G401 (cell line): ENCODE data around the gene KIF4A. TPM values are rescaled to one million over a fixed set of nuclear protein-coding genes. Genes with fewer than 3 reads are reported as not detected.

Source experiments
- DNase-seq: peaks from one replicate; pipeline ENCODE4 v3.0.0-alpha.2; 2015; ENCODE audit warnings: low spot score
- in situ Hi-C: cut with HindIII; loops from 2 replicates; pipeline ENCODE4 v1.10.0; 2016; ENCODE audit warnings: low sequenced_read_pairs, mixed read lengths
- total RNA-seq: library from RNA; depleted of rRNA; stranded (reverse); fragments of >200 nt; shearing (Covaris generic); gene quantifications from 2 replicates; pipeline ENCODE4 v1.2.3, GENCODE V29; 2014; rRNA removed

Gene KIF4A
- total RNA-seq, 1 experiment from 2014 or later = 38.1 TPM

DNA sequence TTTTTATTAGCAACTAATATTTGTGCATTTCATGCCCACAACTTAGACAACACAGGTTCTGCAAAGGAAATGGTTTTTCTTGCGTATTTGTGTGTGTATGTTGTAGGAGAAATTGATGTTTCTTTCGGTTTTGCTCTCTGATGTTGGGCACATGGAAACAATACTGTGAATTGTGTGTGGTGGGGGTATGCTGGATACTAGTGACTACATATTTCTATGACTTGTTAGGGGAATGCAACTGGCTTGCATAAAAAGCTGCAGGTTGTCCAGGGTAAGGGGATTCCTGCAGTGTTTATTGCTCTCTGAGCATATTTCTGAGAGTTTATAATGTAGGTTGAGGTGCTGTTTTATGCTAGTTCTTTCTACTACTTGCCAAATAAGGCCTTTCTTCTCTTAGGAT, 166.4 kb downstream of the KIF4A start:
- in situ Hi-C loops = no loop called here

DNA sequence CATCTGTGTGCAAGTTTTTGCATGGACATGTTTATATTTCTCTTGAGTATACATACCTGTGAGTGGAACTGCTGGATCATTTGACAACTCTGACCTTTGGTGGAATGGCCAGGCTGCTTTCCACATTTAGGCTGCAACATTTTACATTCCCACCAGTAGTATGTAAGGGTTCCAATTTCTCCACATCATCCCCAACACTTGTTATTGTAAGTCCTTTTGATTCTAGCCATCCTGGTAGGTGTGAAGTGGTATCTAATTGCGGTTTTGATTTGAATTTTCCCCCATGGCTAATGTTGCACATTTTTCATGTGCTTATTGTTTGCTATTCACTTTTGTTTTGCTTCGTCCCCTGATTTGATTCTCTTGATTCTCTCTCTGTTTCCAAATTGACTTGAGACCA, 171.1 kb downstream of the KIF4A start:
- no peak for DNase-seq
- in situ Hi-C loops = no loop called here

More for the DNA sequence above, 166.4 kb downstream of the KIF4A start:
- no peak for DNase-seq

- no peak for DNase-seq
- in situ Hi-C loops = no loop called here
Observed at GRCh38 chrX:70464051-70464450, 174.1 kb downstream of the KIF4A start.

DNA sequence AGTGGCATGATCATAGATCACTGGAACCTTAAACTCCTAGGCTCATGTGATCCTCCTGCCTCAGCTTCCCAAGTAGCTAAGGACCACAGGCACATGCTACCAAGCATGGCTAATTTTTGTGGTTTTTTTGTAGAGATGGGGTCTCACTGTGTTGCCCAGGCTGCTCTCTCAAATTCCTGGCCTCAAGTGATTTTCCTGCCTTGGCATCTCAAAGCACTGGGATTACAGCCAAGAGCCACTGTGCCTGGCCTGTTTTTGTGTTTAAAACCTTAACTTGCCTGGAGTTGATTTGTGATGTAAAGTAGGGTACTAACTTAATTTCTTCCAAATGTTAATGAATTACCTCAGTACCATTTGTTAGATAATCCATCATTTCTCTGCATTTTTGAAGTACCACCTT, 177.1 kb downstream of the KIF4A start:
- in situ Hi-C loops = no loop called here
- peak; percentile 26 for DNase-seq

- in situ Hi-C loops = no loop called here
- DNase-seq = no peak
Observed at GRCh38 chrX:70468709-70469108, 178.8 kb downstream of the KIF4A start.

Other genes with a start within 250 kb of the KIF4A start
- not detected in 2 replicates for gene AWAT2, start 240.2 kb upstream of the KIF4A start, total RNA-seq
- gene OTUD6A, start 227.6 kb upstream of the KIF4A start, total RNA-seq = not detected in 2 replicates
- 80.9 and 87.3 TPM in 2 replicates for gene IGBP1, start 156.7 kb upstream of the KIF4A start, total RNA-seq
- gene DGAT2L6, start 112.6 kb upstream of the KIF4A start, total RNA-seq = not detected in 2 replicates
- gene AWAT1, start 55.4 kb upstream of the KIF4A start, total RNA-seq = not detected in 2 replicates
- gene P2RY4, start 29.9 kb upstream of the KIF4A start, total RNA-seq = 0.20 TPM in 1 of 2 replicates, not detected in the other
- not detected in 2 replicates for gene ARR3, start 21.8 kb upstream of the KIF4A start, total RNA-seq
- gene RAB41, start 7.9 kb upstream of the KIF4A start, total RNA-seq = not detected in 2 replicates
- 38.8 and 55.4 TPM in 2 replicates for gene PDZD11, start 177 bp upstream of the KIF4A start, total RNA-seq
- 0.54 TPM in 1 of 2 replicates, not detected in the other for gene GDPD2, start 133.2 kb downstream of the KIF4A start, total RNA-seq
- gene DLG3, start 154.7 kb downstream of the KIF4A start, total RNA-seq = 24.0 and 28.0 TPM in 2 replicates